HG03460 (cell line): ENCODE data around the gene HERPUD1.
"Not testable (repeated sequence)": the region's sequence is repeated elsewhere in the genome, so short reads cannot be mapped to it uniquely, and the experiment has no call there.

Source experiments
- ATAC-seq: cut with Tn5 transposase; IDR thresholded peaks from one replicate; pipeline ENCODE4 v1.9.1; 2021; ENCODE audit not compliant: unreplicated experiment

HERPUD1 gene

GRCh38 chr16:56977823-56978430 lies 46.0 kb downstream of the HERPUD1 start:
- no peak for ATAC-seq

GRCh38 chr16:56980201-56980535 lies 48.2 kb downstream of the HERPUD1 start:
- no peak for ATAC-seq

GRCh38 chr16:56980792-56981724 lies 49.1 kb downstream of the HERPUD1 start:
- peak; percentile 45 for ATAC-seq

GRCh38 chr16:56981729-56982271 lies 49.9 kb downstream of the HERPUD1 start:
- ATAC-seq = no peak

- no peak for ATAC-seq
Observed at GRCh38 chr16:56982695-56983094, 50.8 kb downstream of the HERPUD1 start.

GRCh38 chr16:56983211-56983751 lies 51.3 kb downstream of the HERPUD1 start:
- no peak for ATAC-seq

GRCh38 chr16:56984639-56985038 lies 52.7 kb downstream of the HERPUD1 start:
- no peak for ATAC-seq

- no peak for ATAC-seq
Observed at GRCh38 chr16:56985288-56985961, 53.5 kb downstream of the HERPUD1 start.

- ATAC-seq = no peak
Observed at GRCh38 chr16:56985962-56986360, 54.0 kb downstream of the HERPUD1 start.

- ATAC-seq = no peak
Observed at GRCh38 chr16:56986361-56986760, 54.4 kb downstream of the HERPUD1 start.

- ATAC-seq = not testable (repeated sequence)
Observed at GRCh38 chr16:56986908-56987307, 55.0 kb downstream of the HERPUD1 start.

- no peak for ATAC-seq
Observed at GRCh38 chr16:56987692-56988091, 55.8 kb downstream of the HERPUD1 start.

- no peak for ATAC-seq
Observed at GRCh38 chr16:56988161-56988947, 56.4 kb downstream of the HERPUD1 start.

GRCh38 chr16:56988948-56989945 lies 57.3 kb downstream of the HERPUD1 start, which contains the start of gene NLRC5:
Gene NLRC5, plus strand, starts transcription at chr16:56989557. Its CDS starts 31,156 bp downstream, at chr16:57020713.
- peak; percentile 78 for ATAC-seq

GRCh38 chr16:56989988-56990387 lies 58.0 kb downstream of the HERPUD1 start:
- ATAC-seq = no peak

GRCh38 chr16:56990407-56991286 lies 58.7 kb downstream of the HERPUD1 start:
- ATAC-seq = no peak

GRCh38 chr16:56992431-56992830 lies 60.5 kb downstream of the HERPUD1 start:
- not testable (repeated sequence) for ATAC-seq

GRCh38 chr16:56993204-56993603 lies 61.3 kb downstream of the HERPUD1 start:
- no peak for ATAC-seq
